Fibroblast of the aortic adventitia (primary cell): ENCODE measurements around the gene MAN1C1. TPM values are rescaled to one million over a fixed set of nuclear protein-coding genes. Genes with fewer than 3 reads are reported as not detected.

ENCODE experiments used
- DNase-seq: peaks from one replicate; pipeline ENCODE4 v3.0.0-alpha.2; 2010; ENCODE audit warnings: low read depth
- H3K4me3 ChIP-seq: 2 replicates; pipeline ENCODE4 v1.5.1; 2011; ENCODE audit warnings: low read depth, mild to moderate bottlenecking, control low read depth, low read length, moderate library complexity
- CTCF ChIP-seq: IDR thresholded peaks from 2 replicates; pipeline ENCODE4 v1.5.1; 2011; ENCODE audit warnings: mild to moderate bottlenecking, low read length, control low read depth, inconsistent platforms; ENCODE audit not compliant: insufficient read depth
- total RNA-seq: library from RNA; depleted of rRNA; stranded (reverse); fragments of >200 nt; gene quantifications from 2 replicates; pipeline ENCODE4 v1.2.3, GENCODE V29; 2012; ENCODE audit warnings: low replicate concordance

Gene MAN1C1
- total RNA-seq, 1 donor, result 6.6 TPM

- no peak for DNase-seq
- no peak overlapping the region for H3K4me3 ChIP-seq
- no peak for TF ChIP-seq CTCF
These were observed 130.6 kb downstream of the MAN1C1 start for GRCh38 chr1:25747046-25747719.

GRCh38 chr1:25748531-25749205 lies 132.1 kb downstream of the MAN1C1 start:
- DNase-seq, result no peak
- no peak for TF ChIP-seq CTCF
- no peak overlapping the region for H3K4me3 ChIP-seq

- no peak overlapping the region for H3K4me3 ChIP-seq
- TF ChIP-seq CTCF, result no peak
- no peak for DNase-seq
These were observed 134.5 kb downstream of the MAN1C1 start for GRCh38 chr1:25750923-25751605.

GRCh38 chr1:25754470-25755181 lies 138.0 kb downstream of the MAN1C1 start:
- TF ChIP-seq CTCF, result no peak
- no peak overlapping the region for H3K4me3 ChIP-seq
- no peak for DNase-seq

GRCh38 chr1:25755475-25756125 lies 139.0 kb downstream of the MAN1C1 start:
- no peak overlapping the region for H3K4me3 ChIP-seq
- TF ChIP-seq CTCF, result no peak
- DNase-seq, result no peak

GRCh38 chr1:25756215-25756614 lies 139.6 kb downstream of the MAN1C1 start:
- no peak overlapping the region for H3K4me3 ChIP-seq
- no peak for TF ChIP-seq CTCF
- no peak for DNase-seq
